GM21576 (cell line): Measurements from ENCODE around the gene C5orf15.
A peak's percentile ranks its signal among the peaks of the same experiment; 100 is the strongest.

Experiments
- ATAC-seq: cut with Tn5 transposase; IDR thresholded peaks from one replicate; pipeline ENCODE4 v1.9.1; 2021; ENCODE audit warnings: mild to moderate bottlenecking, moderate library complexity; ENCODE audit not compliant: unreplicated experiment

Gene C5orf15

GRCh38 chr5:133968204-133968980 lies at the start of gene C5orf15:
Gene C5orf15, minus strand, starts transcription at chr5:133968625. Its CDS starts 41 bp downstream, at chr5:133968584.
- ATAC-seq: peak; percentile 94

DNA sequence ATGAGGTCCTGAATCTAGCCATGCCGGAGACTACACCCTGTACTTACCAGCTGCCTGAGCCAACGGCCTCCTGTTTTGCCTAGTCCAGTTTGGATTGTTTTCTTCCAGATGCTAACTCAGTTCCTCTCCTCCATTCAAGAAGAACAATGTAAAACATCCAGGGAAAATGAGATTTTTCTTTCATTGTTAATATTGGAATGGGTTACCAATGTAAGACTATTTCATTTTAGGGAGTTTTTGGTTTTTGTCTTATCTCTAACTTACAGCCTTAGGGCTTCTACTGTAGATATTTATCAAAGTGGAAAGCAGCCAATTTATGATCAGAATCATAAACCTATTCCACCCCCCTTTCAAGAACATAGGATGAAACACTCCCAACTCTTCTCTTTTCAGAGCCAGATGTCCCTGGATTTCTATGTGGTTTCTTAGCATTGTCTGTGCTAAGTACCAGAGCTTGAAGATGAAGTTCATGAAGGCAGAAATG lies 39.9 kb upstream of the C5orf15 start:
- ATAC-seq: no peak

- ATAC-seq: no peak
Measured at GRCh38 chr5:134007581-134008265, 39.3 kb upstream of the C5orf15 start.

DNA sequence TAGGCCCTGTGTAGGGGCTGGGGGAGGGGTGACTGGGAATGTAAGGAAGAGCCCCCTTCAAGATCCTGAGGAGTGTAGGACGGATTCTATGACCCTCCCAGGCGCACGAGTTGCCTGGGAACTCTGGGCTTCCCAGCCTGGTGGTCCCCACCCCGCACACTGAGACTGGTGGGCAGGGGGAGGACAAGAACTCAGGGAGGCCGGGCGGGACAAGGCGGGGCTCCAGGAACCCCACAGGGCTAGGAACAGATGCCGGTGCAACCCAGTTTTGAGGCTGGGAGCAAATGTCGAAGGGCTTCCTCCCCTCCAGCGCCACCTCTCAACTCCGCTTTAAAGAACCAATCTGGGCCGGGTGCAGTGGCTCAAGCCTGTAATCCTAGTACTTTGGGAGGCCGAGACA lies 37.7 kb upstream of the C5orf15 start:
- ATAC-seq: no peak

DNA sequence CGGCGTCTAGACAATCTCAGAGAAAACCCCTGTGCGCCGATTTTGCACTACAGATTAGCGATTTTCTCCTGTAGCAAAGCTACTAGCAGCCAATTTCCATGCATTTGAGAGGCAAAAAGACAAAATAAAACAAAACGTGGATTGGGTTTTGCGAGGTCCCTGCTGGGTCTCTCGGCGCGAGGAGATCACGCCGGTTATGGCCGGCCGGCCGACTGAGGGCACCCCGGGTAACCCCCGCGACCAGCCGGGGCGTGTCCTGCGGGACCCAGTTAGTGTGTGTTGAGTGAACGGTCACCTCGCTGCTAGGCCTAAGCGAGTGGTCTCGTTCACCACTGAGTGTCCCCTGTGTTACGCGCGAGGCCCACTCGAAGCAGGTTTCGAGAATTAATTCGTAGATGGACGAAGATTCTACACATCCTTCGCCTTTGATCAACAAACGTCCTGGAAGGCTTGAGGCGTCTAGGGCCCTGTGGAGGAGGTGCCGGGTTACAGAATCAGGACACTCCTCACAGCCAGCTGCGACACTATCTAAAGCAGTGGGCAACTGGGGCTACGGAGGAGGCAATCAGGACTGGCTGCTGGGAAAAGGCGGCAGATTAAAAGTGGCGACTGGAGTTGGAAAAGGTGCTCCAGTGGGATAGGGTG lies 37.1 kb upstream of the C5orf15 start:
- no peak for ATAC-seq

DNA sequence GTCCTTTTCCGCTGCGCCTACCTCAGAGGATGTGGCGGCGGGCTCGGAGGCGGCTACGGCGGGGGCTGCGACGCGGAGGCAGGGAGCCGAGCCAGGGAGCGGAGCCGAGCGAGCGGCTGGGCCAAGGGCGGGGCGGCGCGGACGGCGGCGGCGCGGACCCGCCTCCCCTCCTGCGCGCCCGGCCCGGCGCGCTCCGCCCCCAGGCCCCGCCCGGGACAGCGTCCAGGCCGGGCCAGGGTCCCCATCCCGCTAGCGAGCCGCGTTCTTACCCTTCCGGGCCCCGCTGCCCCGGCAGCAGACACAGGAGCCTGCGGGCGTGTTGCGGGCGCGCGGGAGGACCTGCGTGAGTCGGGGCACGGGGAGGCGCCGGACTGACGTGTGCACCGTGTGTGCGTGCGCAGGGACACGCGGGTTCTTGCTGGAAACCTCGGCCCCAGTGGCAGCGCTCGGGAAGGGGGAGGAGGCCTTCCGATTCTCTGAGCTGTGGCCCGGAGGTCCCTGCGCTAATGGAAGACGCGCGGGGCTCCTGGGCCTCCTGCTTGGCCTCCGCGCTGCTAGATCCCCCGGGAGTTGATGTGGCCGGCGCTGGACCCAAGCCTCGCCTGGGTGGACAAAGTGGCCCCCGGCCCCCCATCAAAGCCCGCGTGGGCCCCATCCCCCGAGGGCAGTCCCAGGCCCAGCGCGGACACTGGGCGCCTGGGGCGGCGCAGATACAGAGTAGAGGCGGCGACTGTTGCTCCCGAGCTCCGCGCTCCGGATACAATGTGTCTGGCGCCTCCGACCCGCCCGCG lies 36.4 kb upstream of the C5orf15 start, which contains the start of gene VDAC1:
VDAC1 (minus strand) TSS at position 350 of the 791 bp plus-strand sequence. CDS start 11,963 bp downstream, outside the sequence.
- ATAC-seq: peak; percentile 74

DNA sequence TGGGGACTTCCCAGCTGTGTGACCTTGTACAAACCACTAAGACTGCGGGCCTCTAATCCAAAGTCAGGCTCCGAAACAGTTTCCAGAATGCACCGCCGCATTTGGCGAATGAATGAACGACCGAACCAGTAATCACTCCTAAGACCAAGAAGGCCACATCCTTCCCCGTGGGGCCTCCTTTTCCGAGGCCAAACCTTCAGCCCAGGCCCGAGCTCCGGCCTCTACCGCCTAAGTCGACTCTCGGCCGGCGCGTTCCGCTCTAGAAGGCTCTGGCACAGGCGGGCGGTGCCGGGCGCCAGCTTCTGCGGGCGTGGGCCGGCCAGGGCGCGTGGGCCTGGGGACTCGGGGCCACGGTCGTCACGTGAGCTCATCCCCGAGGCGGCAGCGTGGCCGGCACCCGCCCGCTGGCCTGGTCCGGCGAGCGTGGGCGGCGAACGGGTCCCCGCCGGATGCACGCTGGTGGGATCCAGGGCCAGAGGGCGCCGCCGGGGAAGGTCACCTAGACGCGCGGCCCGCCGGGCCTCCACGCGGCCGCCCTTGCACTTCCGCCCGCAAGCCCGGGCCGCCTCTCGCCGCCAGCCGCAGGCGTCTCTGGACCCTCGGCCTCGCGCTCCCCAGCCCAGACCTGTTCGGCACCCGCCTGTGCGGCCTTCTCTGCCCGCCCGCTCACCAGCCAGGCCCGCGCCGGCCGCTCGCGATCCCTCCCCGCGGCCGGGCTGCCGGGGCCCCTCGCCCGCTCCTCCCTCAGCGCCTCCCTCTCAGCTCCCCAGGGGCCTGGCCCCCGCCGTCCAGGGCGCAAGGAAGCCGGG lies 35.6 kb upstream of the C5orf15 start:
- ATAC-seq: peak; percentile 31

- ATAC-seq: no peak
Measured at GRCh38 chr5:134003064-134003816, 34.8 kb upstream of the C5orf15 start.

DNA sequence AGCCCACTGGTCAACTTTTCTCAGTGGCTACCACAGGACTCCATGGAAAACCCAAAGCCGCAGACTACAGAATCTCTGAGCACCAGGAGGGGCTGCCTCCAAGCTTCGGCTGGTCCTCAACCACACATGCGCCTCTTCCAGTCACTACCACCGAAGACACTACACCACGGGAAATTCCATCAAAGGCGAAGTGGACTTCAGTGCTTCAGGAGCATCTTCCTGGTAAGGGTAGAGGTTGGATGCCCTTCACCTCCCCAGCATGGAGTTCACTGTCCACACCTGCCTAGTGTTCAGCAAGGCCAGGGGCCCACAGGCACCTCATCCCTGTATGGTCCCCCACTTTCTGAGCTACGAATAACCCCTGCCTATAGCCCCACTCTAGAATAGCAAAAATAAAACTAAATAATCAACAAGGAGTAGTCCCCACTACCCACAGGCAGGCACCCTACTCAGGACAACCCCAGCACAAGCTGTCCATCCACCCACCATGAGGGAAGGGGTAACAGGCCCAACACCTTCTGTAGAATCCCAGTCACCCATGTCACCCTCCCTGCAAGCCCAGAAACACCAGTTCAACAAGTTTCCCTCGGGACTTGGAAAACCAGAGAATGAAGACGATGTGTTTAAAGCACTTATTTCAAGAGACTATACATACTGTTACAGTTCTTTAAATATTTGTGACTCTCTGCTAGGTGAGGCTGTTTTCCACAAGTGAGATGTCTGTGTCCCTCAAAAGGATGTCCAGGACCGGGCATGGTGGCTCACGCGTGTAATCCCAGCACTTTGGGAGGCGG lies 33.7 kb upstream of the C5orf15 start:
- no peak for ATAC-seq

GRCh38 chr5:134000696-134001453 lies 32.5 kb upstream of the C5orf15 start:
- ATAC-seq: no peak

DNA sequence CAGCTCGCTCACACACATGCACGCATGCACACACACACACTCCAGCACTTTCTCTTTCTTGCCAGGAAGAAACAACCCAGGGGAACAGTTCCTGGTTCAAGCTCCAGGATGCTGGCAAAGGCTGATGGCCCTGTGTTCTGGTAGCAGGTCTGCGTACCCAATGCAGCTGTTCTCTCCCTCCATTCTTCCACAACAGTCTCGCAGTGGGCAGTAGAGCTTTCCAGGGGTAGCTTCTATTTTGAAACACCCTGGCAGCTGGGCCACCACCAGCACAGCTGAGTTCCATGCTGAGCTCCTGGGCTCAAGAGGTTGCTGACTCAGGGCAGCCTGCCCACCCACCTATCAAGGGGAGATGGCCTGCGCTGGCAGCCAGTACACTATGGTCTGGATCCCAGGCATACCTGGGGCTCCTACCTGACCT lies 31.7 kb upstream of the C5orf15 start:
- ATAC-seq: no peak

DNA sequence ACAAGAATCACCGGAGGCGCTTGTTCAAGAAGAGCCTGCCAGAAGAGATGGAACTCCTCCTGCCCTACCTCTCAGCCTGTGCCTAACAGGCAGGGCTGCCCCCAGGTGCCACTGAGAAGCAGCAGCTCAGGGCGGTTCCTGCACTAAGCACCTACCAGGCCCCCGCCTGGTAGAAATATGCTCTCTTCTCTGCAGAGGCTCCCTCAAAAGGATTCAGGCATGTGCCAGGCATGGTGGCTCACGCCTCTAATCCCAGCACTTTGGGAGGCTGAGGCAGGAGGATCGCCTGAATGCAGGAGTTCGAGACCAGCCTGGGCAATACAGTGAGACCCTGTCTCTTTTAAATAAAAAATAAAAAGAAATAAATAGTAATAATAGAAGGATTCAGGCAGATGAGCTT lies 30.4 kb upstream of the C5orf15 start:
- no peak for ATAC-seq

- no peak for ATAC-seq
Measured at GRCh38 chr5:133998042-133998441, 29.6 kb upstream of the C5orf15 start.

DNA sequence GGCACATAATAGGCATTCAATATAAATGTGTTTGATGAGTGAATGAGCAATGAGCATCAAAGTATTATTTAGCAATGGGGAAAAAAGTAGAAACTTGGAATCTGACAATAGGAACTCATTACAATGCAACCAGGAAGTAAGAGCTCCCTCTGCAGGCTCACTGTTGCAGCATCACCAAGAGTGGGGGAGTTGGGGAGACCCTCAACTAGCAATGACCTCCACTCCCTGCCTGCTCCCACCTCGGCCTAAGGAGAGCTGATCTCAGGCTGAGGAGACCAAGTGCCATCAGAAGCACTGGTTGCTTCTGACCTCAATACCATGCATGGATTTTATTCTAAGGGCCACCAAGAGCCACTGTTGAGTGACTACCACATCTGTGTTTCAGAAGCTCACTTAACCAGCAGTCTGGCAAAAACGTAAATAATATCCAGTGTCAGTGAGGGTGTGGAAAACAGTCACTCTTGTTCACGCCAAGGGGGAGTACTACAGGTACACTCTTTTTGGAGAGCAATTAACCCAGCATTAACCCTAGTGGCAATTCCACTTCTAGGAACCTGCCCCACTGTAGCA lies 28.3 kb upstream of the C5orf15 start:
- ATAC-seq: no peak

DNA sequence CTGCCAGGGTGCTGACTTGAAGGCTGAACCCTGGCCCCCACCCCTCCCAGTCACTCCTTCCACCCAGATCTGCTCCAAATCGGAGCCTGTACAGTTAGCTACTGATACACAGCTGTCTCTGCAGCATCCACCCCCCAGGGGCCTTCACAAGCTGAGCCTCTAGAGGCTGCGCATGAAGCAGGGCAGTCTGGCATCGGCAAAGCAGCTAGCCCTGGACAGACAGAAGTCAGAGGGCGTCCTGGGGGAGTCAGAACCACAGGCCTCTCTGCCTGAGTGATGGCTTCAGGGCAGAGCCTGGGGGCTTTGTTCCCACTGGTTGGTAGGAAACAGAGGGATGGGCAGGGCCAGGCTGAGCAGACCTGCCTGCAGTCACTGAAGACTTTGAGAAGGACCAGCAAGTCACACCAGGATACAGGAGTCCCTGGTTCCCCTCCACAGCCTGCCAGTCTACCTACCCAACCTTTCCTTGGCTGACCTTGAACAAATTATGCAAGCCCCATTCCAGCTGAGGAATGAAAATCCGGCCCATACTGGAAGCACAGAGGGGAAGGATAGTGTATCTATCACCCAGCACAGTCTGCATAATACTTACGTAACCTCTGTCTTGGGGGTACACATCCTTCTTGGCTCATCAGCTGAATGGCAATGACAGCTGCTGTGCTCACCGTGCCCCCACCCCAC lies 27.6 kb upstream of the C5orf15 start:
- no peak for ATAC-seq

- ATAC-seq: no peak
Measured at GRCh38 chr5:133995341-133995740, 26.9 kb upstream of the C5orf15 start.

- ATAC-seq: no peak
Measured at GRCh38 chr5:133994990-133995333, 26.5 kb upstream of the C5orf15 start.
